A549 (cell line): ENCODE measurements around the gene FNDC10. TPM values are rescaled to one million over a fixed set of nuclear protein-coding genes. Genes with fewer than 3 reads are reported as not detected.
A peak's percentile ranks its signal among the peaks of the same experiment; 100 is the strongest.

Source experiments
- ATAC-seq, 2 experiments: fragments of 200-7000 bp in 1 of 2; fragments of >200 bp in 1 of 2; cut with Nextera tagmentation in 1 of 2; cut with Tn5 transposase in 1 of 2; 3 replicates each; pipeline versions ENCODE4 v1.8.0 to v1.9.1; 2018 to 2020; ENCODE audit warnings: mild to moderate bottlenecking in 1 of 2, moderate library complexity in 1 of 2
- CTCF ChIA-PET: fragments of 300-600 bp; sonication (Branson Sonifier 250); formaldehyde crosslinking; extraction: SDS; loops from one replicate; lab custom pipeline; 2021; ENCODE audit warnings: antibody characterized with exemption, inconsistent platforms; lab: Yijun Ruan, JAX
- POLR2A ChIA-PET: fragments of 350-600 bp; formaldehyde crosslinking; extraction: SDS; loops from one replicate; lab custom pipeline; 2021; ENCODE audit warnings: antibody characterized with exemption, inconsistent platforms; lab: Yijun Ruan, JAX
- DNase-seq, 2 experiments: peaks; one replicate each; pipeline versions ENCODE4 v3.0.0 to v3.0.0-alpha.2; 2011 to 2016; ENCODE audit warnings: low read depth in 1 of 2, low spot score in 1 of 2
- FAIRE-seq: peaks from 2 replicates; lab custom pipeline; 2011; peaks lifted over from hg19 to GRCh38; lab: Jason Lieb, UNC
- H3K27ac ChIP-seq, 2 experiments: fragments of >200 bp; sonication (Bioruptor Twin); formaldehyde crosslinking; 3 replicates each; pipeline ENCODE4 v1.5.1; 2016 to 2017
- H3K4me1 ChIP-seq: fragments of >200 bp; sonication (Bioruptor Twin); formaldehyde crosslinking; 3 replicates; pipeline ENCODE4 v1.6.1; 2016
- H3K4me2 ChIP-seq: fragments of >200 bp; sonication (Bioruptor Twin); formaldehyde crosslinking; 3 replicates; pipeline ENCODE4 v1.6.1; 2016
- H3K4me3 ChIP-seq: fragments of >200 bp; sonication (Bioruptor Twin); formaldehyde crosslinking; 3 replicates; pipeline ENCODE4 v1.5.1; 2016
- H3K9me3 ChIP-seq: fragments of >200 bp; sonication (Bioruptor Twin); formaldehyde crosslinking; 3 replicates; pipeline ENCODE4 v1.6.1; 2016
- ATOH8 ChIP-seq: fragments of 250-450 bp; sonication (Bioruptor Pico); IDR thresholded peaks from 2 replicates; pipeline ENCODE4 v1.5.0; 2020; ENCODE audit warnings: low read depth, mild to moderate bottlenecking, moderate library complexity
- BHLHE40 ChIP-seq: IDR thresholded peaks from 2 replicates; pipeline ENCODE4 v1.6.1; 2012; ENCODE audit warnings: low read depth, low read length, inconsistent platforms
- CBX8 ChIP-seq: fragments of 200-600 bp; sonication (generic); IDR thresholded peaks from 2 replicates; pipeline ENCODE4 v1.6.1; 2016
- CEBPB ChIP-seq, 2 experiments: fragments of >200 bp in 1 of 2; sonication (Bioruptor Twin) in 1 of 2; formaldehyde crosslinking in 1 of 2; IDR thresholded peaks; 2 replicates each; pipeline ENCODE4 v1.6.1; 2012 to 2016
- CHD2 ChIP-seq: fragments of 150-350 bp; IDR thresholded peaks from 2 replicates; pipeline ENCODE4 v1.6.1; 2014; ENCODE audit warnings: low read length; ENCODE audit not compliant: partially characterized antibody
- CHD4 ChIP-seq: fragments of 200-600 bp; sonication (generic); IDR thresholded peaks from 2 replicates; pipeline ENCODE4 v1.6.1; 2016; ENCODE audit warnings: antibody characterized with exemption, mild to moderate bottlenecking, borderline replicate concordance
- EHMT2 ChIP-seq: fragments of 200-600 bp; sonication (generic); IDR thresholded peaks from 2 replicates; pipeline ENCODE4 v1.6.1; 2016; ENCODE audit warnings: antibody characterized with exemption, low read depth, mild to moderate bottlenecking, moderate library complexity
- HES2 ChIP-seq: fragments of >200 bp; sonication (Bioruptor Twin); formaldehyde crosslinking; IDR thresholded peaks from 2 replicates; pipeline ENCODE4 v1.6.1; 2016
- HEYL ChIP-seq: fragments of 250-450 bp; sonication (Bioruptor Pico); IDR thresholded peaks from 2 replicates; pipeline ENCODE4 v1.8.0; 2021; ENCODE audit warnings: mild to moderate bottlenecking, moderate library complexity
- HOXB13 ChIP-seq: fragments of 250-450 bp; sonication (Bioruptor Pico); IDR thresholded peaks from 2 replicates; pipeline ENCODE4 v1.5.0; 2020; ENCODE audit warnings: low read depth, mild to moderate bottlenecking, moderate library complexity
- MAFK ChIP-seq: fragments of 450-650 bp; IDR thresholded peaks from 2 replicates; pipeline ENCODE4 v1.6.1; 2014; ENCODE audit not compliant: partially characterized antibody
- MAZ ChIP-seq: fragments of 150-350 bp; IDR thresholded peaks from 2 replicates; pipeline ENCODE4 v1.6.1; 2014; ENCODE audit warnings: antibody characterized with exemption, low read depth, low read length, borderline replicate concordance
- MYC ChIP-seq: IDR thresholded peaks from 2 replicates; pipeline ENCODE4 v1.6.1; 2012; ENCODE audit warnings: mild to moderate bottlenecking, inconsistent platforms, low read length, improper control_type of control experiment, borderline replicate concordance
- NFE2L2 ChIP-seq: fragments of 150-350 bp; conservative IDR thresholded peaks from 2 replicates; pipeline ENCODE4 v1.6.1; 2014; ENCODE audit warnings: low read length
- NPAS2 ChIP-seq: fragments of 250-450 bp; sonication (Bioruptor Pico); IDR thresholded peaks from 2 replicates; pipeline ENCODE4 v1.8.0; 2022; ENCODE audit warnings: mild to moderate bottlenecking, moderate library complexity, borderline replicate concordance
- NR3C1 ChIP-seq: fragments of >200 bp; sonication (Bioruptor Twin); formaldehyde crosslinking; IDR thresholded peaks from 3 replicates; pipeline ENCODE4 v1.6.1; 2017
- PHF8 ChIP-seq: fragments of 200-600 bp; sonication (generic); IDR thresholded peaks from 2 replicates; pipeline ENCODE4 v1.6.1; 2016; ENCODE audit warnings: low read depth, mild to moderate bottlenecking, antibody characterized with exemption, moderate library complexity, borderline replicate concordance
- RCOR1 ChIP-seq: fragments of 150-350 bp; IDR thresholded peaks from 2 replicates; pipeline ENCODE4 v1.6.1; 2014; ENCODE audit warnings: antibody characterized with exemption, low read length, low read depth
- SMC3 ChIP-seq: fragments of >200 bp; sonication (Bioruptor Twin); formaldehyde crosslinking; IDR thresholded peaks from 3 replicates; pipeline ENCODE4 v1.6.1; 2018; ENCODE audit warnings: inconsistent platforms
- TP53 ChIP-seq: fragments of 250-450 bp; sonication (Bioruptor Pico); IDR thresholded peaks from 2 replicates; pipeline ENCODE4 v1.5.0; 2021; ENCODE audit warnings: mild to moderate bottlenecking, moderate library complexity
- WGBS: methylation state at CpG from one replicate; pipeline ENCODE4 v1.1.6; 2017; ENCODE audit errors: missing lambda C conversion rate; 5-methylcytosine and 5-hydroxymethylcytosine counted together
- polyA plus RNA-seq, 4 experiments: library from polyadenylated mRNA; depleted of rRNA in 3 of 4; stranded (reverse); fragments of >200 nt; fragmentation: RNase III in 1 of 4; extraction: RNeasy Plus Mini Kit Qiagen cat#74134 plus additional on column Dnase treatment in 1 of 4; gene quantifications; 2 replicates in 3 of 4; 3 replicates in 1 of 4; pipeline ENCODE4 v1.2.3, GENCODE V29; 2011 to 2017
- TF ChIP-seq, protein P1 (sequence below): fragments of >200 bp; sonication (Bioruptor Twin); formaldehyde crosslinking; IDR thresholded peaks from 3 replicates; pipeline ENCODE4 v1.5.1; 2016
- TF ChIP-seq, protein P2 (sequence below): IDR thresholded peaks from 2 replicates; pipeline ENCODE4 v1.6.1; 2012

The FNDC10 gene
- polyA plus RNA-seq, 2 of the 4 experiments (the other 2 are of a cell fraction): 0.56 to 4.0 TPM

GRCh38 chr1:1615256-1616044 lies 15.5 kb upstream of the FNDC10 start, which contains the start of gene MIB2 (continued):
- TF ChIP-seq, protein P1, sequence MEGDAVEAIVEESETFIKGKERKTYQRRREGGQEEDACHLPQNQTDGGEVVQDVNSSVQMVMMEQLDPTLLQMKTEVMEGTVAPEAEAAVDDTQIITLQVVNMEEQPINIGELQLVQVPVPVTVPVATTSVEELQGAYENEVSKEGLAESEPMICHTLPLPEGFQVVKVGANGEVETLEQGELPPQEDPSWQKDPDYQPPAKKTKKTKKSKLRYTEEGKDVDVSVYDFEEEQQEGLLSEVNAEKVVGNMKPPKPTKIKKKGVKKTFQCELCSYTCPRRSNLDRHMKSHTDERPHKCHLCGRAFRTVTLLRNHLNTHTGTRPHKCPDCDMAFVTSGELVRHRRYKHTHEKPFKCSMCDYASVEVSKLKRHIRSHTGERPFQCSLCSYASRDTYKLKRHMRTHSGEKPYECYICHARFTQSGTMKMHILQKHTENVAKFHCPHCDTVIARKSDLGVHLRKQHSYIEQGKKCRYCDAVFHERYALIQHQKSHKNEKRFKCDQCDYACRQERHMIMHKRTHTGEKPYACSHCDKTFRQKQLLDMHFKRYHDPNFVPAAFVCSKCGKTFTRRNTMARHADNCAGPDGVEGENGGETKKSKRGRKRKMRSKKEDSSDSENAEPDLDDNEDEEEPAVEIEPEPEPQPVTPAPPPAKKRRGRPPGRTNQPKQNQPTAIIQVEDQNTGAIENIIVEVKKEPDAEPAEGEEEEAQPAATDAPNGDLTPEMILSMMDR: no peak
- no peak; the same call in 1 of the 2 replicates for TF ChIP-seq TP53 (CRISPR knock-in tag)
- TF ChIP-seq NPAS2 (CRISPR knock-in tag): no peak
- no peak for TF ChIP-seq NFE2L2
- no peak for TF ChIP-seq MAFK
- no peak for TF ChIP-seq CHD4
- no peak for TF ChIP-seq CBX8
- no peak for TF ChIP-seq EHMT2
- TF ChIP-seq HEYL (CRISPR knock-in tag): no peak
- TF ChIP-seq HOXB13: no peak
- TF ChIP-seq, protein P2, sequence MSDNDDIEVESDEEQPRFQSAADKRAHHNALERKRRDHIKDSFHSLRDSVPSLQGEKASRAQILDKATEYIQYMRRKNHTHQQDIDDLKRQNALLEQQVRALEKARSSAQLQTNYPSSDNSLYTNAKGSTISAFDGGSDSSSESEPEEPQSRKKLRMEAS: peak; percentile 25; the same call in 1 of the 2 replicates
- TF ChIP-seq HES2: no peak
- no peak for TF ChIP-seq ATOH8
- no peak for TF ChIP-seq MYC
- TF ChIP-seq SMC3: no peak
- no peak for TF ChIP-seq CEBPB (IDR thresholded peaks at IDR 0.05)
- no peak for TF ChIP-seq RCOR1
- TF ChIP-seq PHF8: peak; percentile 82; the same call in 1 of the 2 replicates

DNA sequence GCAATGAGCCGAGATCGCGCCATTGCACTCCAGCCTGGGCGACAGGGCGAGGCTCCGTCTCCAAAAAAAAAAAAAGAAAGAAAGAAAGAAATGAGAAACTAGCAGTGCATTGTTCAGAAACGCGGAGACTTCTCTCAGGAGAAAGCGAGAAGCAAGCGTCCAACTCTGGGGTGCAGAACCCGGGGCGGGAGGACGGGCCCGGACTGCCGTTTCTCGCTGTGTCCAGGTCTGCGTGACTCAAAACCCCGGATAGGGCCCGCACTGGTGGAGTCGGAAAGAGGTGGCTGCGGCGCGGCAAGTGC lies 15.0 kb upstream of the FNDC10 start:
- TF ChIP-seq SMC3 (no peak), BHLHE40 (no peak), NR3C1 (no peak), CHD2 (no peak), MYC (no peak), EHMT2 (no peak), TP53 (CRISPR knock-in tag) (no peak), MAZ (no peak), HEYL (CRISPR knock-in tag) (no peak), NFE2L2 (no peak), RCOR1 (no peak)
- H3K4me1 ChIP-seq: peaks cover 17% of the 10 kb centered on the region
- CTCF ChIA-PET: interaction anchor here (2.7 kb wide), 1 partner anchor 17 kb away, joined by 9 read pairs; no protein-coding TSS in a partner anchor
- peak overlapping the region; percentile 98 to 99 for H3K27ac ChIP-seq
- no peaks in the 10 kb centered on the region for H3K9me3 ChIP-seq
- 0% methylated on average over 19 of the region's 23 CpGs for WGBS
- ATAC-seq: no peak; a peak in 2 of 6 replicates
- H3K4me3 ChIP-seq: peak overlapping the region; percentile 79
- no peak for DNase-seq
- FAIRE-seq: no peak
- peak overlapping the region; percentile 89 for H3K4me2 ChIP-seq
- POLR2A ChIA-PET: interaction anchor here (0.6 kb wide), 1 partner anchor 45 kb away, joined by 9 read pairs; no protein-coding TSS in a partner anchor
